HG02970 (cell line): ENCODE data around the gene CLRN2.
"Not testable (repeated sequence)": the region's sequence is repeated elsewhere in the genome, so short reads cannot be mapped to it uniquely, and the experiment has no call there.

Experiments
- ATAC-seq: cut with Tn5 transposase; IDR thresholded peaks from one replicate; pipeline ENCODE4 v1.9.1; 2021; ENCODE audit warnings: mild to moderate bottlenecking, moderate library complexity, moderate number of reproducible peaks; ENCODE audit not compliant: unreplicated experiment, low FRiP score

CLRN2 gene

DNA sequence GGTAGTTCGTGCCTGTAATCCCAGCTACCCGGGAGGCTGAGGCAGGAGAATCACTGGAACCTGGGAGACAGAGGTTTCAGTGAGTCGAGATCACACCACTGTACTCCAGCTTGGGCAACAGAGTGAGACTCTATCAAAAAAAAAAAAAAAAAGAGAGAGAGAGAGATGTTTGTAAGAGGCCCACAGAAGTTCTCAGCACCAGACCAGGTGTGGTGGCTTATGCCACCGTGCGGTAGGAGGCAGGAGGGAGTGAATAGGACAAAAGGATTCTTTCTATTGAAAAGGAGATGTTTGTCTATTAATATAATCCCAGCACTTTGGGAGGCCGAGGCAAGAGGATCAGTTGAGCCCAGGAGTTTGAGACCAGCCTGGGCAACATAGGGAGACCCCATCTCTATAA, 22.1 kb downstream of the CLRN2 start:
- ATAC-seq, result not testable (repeated sequence)

GRCh38 chr4:17544205-17544604, 29.2 kb downstream of the CLRN2 start:
- no peak for ATAC-seq

- no peak for ATAC-seq
These were observed 29.9 kb downstream of the CLRN2 start for GRCh38 chr4:17544831-17545234.

GRCh38 chr4:17545374-17546140, 30.6 kb downstream of the CLRN2 start:
- ATAC-seq, result no peak

- no peak for ATAC-seq
These were observed 31.3 kb downstream of the CLRN2 start for GRCh38 chr4:17546222-17546621.

DNA sequence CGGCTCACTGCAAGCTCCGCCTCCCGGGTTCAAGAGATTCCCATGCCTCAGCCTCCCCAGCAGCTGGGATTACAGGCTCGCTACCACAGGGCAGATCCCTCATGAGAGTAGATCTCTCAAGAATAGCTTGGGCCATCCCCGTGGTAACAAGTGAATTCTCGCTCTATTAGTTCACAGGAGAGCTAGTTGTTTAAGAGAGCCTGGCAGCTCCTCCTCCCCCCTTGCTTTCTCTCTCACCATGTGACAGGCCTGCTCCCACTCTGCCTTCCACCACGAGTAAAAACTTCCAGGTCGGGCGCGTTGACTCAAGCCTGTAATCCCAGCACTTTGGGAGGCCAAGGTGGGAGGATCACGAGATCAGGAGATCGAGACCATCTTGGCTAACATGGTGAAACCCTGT, 31.7 kb downstream of the CLRN2 start:
- no peak for ATAC-seq

- no peak for ATAC-seq
These were observed 35.6 kb downstream of the CLRN2 start for GRCh38 chr4:17550549-17550948.

GRCh38 chr4:17552427-17552826, 37.5 kb downstream of the CLRN2 start:
- ATAC-seq, result no peak

GRCh38 chr4:17554568-17554967, 39.6 kb downstream of the CLRN2 start:
- no peak for ATAC-seq

DNA sequence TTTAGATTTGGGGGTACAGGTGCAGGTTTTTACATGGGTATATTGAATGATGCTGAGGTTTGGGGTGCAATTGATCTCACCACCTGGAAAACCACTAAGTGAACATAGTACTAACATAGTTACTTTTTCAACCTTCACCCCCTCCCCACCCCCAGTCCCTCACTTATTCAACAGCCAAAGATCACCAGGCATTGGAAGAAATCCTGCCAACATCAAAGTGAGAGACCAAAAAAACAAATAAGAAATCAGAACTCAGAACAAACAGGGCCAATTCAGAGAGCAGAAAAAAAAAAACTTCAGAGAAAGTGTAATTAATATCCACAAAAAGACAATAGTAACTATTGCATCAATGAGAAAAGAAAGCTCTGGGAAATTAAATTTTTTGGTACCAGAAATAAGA, 41.5 kb downstream of the CLRN2 start:
- no peak for ATAC-seq

DNA sequence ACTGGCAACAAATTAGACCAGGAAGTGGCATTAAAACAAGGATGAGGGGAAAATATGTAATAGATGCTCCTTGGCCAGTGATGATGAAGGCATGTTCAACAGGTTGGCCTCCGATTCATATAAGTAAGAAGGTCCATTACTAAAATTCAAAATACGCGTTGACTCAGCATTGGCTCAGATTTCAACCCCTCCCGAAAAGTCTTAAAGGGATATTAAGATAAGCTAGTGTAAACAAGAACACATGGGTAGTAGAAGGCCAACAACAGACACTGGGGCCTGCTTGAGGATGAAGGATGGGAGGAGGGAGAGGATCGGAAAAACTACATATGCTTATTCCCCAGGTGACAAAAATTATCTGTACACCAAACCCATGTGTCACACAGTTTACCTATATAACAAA, 42.9 kb downstream of the CLRN2 start:
- no peak for ATAC-seq

- ATAC-seq, result no peak
These were observed 44.2 kb downstream of the CLRN2 start for GRCh38 chr4:17558941-17559708.

DNA sequence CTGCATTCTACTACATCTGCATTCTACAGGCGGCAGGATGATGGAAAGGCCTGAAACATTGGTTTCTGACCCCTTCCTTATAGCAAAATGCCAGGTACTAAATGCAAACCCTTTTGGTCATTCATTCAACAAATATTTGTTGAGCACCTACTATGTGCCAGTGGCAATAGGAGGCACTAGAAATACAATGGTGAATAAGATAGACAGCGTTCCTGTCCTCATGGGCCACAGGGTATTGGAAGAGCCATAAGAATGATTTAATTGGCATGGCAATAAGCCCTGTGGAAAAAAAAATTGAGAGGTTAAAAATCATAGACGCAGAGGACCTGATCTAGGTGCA, 44.7 kb downstream of the CLRN2 start:
- no peak for ATAC-seq

- ATAC-seq, result no peak
These were observed 45.2 kb downstream of the CLRN2 start for GRCh38 chr4:17560065-17560673.

DNA sequence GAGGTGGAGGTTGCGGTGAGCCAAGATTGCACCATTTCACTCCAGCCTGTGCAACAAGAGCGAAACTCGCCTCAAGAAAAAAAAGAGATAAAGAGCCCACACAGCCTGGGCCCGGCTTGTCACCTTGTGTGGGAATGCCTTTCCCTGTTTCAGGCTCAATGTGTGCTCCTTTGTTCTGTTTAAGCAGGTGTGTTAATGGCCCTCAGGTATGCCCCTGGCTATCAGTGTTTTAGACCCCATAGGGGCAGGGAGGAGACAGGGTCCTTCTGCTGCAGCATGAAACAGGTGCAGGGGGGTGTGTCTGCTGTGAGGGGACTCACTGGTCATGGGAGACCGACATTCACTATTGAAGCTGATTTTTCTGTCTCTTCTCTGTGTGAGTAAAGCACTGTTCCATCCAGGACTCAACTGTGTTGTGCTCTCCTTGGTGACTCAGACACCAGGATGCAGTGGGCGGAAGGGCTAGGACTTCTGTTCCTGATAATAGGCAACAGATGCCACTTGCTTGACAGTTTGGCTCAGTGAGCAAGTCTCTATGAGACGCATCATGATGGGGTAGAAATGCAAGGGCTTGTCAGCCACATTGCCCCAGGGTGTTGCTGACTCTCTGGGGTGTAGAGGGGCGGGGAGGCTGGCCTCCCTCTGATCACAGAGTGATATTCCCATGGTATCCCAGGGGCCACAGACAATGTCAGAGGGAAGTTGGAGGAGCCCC, 46.4 kb downstream of the CLRN2 start:
- ATAC-seq, result no peak

DNA sequence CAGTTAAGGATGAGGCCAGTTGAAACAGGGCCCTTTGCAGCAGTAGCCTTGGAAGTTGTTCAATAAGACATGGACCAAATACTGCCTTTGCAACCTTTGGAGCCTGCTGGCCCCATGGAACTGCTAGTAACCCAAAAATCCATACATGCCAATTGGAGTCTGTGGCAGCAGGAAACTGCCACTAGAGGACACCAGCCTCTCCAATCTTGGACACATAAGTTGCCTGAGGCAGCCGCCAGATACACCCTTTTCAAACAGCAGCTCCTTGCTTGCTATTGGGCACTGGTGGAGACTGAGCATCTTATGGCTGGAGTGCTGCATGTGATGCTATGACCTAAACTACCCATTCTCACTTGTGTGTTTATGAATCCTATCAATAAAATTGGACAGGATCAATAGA, 47.2 kb downstream of the CLRN2 start:
- no peak for ATAC-seq

DNA sequence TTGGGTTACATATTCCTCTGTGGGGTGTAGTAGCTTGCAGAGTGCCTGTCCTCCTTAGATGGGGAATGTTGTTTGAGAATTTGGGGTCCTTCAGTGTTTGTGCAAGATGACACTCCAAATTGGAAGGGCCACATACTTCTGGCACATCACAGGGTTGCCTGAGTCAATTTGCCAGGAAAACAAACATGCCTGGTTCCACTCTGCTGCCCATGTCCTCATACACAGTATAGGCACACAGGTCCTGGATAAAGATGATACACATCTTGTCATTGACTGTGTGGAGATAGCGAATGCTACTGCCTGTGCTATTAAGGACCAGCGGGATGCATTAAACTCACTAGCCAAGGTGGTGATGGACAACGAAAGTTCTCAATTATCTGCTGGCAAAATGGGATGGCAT, 50.9 kb downstream of the CLRN2 start:
- no peak for ATAC-seq

- ATAC-seq, result no peak
These were observed 52.3 kb downstream of the CLRN2 start for GRCh38 chr4:17567271-17567670.

GRCh38 chr4:17574206-17574605, 59.2 kb downstream of the CLRN2 start:
- ATAC-seq, result no peak

DNA sequence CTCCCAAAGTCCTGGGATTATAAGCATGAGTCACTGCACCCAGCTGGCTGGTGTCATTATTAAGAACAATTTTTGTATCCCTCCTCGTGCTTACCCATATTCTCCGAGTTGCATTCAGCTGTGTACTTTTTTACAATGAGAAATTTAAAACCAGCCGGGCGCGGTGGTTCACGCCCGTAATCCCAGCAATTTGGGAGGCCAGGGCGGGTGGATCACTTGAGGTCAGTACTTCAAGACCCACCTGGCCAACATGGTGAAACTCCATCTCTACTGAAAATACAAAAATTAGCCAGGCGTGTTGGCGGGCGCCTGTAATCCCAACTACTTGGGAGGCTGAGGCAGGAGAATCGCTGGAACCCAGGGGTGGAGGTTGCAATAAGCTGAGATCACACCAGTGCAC, 60.2 kb downstream of the CLRN2 start:
- not testable (repeated sequence) for ATAC-seq
